ENCODE measurements around the gene ITGAL. TPM values are rescaled to one million over a fixed set of nuclear protein-coding genes. Genes with fewer than 3 reads are reported as not detected.

The ITGAL gene
- total and polyA plus RNA-seq, 11 donors, result 0.25 to 29.5 (median 1.6) TPM

- Histone ChIP-seq H3K9me3 (no peaks in the 10 kb centered on the region), H3K27ac (no peak overlapping the region), H3K36me3 (peaks cover 0 to 10% (median 3%) of the 10 kb centered on the region in 9 donors), H3K4me3 (no peak overlapping the region), H3K4me1 (peaks cover 3 to 41% (median 14%) of the 10 kb centered on the region in 12 donors), H3K27me3 (no peaks in the 10 kb centered on the region)
- no peak for TF ChIP-seq POLR2A (IDR thresholded peaks at IDR 0.05)
- TF ChIP-seq, protein P1, sequence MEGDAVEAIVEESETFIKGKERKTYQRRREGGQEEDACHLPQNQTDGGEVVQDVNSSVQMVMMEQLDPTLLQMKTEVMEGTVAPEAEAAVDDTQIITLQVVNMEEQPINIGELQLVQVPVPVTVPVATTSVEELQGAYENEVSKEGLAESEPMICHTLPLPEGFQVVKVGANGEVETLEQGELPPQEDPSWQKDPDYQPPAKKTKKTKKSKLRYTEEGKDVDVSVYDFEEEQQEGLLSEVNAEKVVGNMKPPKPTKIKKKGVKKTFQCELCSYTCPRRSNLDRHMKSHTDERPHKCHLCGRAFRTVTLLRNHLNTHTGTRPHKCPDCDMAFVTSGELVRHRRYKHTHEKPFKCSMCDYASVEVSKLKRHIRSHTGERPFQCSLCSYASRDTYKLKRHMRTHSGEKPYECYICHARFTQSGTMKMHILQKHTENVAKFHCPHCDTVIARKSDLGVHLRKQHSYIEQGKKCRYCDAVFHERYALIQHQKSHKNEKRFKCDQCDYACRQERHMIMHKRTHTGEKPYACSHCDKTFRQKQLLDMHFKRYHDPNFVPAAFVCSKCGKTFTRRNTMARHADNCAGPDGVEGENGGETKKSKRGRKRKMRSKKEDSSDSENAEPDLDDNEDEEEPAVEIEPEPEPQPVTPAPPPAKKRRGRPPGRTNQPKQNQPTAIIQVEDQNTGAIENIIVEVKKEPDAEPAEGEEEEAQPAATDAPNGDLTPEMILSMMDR (IDR thresholded peaks at IDR 0.05), result no peak
- DNase-seq, result no peak
- ATAC-seq, result no peak
- intact Hi-C loops (cut with DNase I), result no loop called here
- WGBS, 4 donors, result 88 to 94% (median 90%) methylated on average over 4 of the region's 4 CpGs
Observed at GRCh38 chr16:30566531-30566930, 94.0 kb downstream of the ITGAL start.

DNA sequence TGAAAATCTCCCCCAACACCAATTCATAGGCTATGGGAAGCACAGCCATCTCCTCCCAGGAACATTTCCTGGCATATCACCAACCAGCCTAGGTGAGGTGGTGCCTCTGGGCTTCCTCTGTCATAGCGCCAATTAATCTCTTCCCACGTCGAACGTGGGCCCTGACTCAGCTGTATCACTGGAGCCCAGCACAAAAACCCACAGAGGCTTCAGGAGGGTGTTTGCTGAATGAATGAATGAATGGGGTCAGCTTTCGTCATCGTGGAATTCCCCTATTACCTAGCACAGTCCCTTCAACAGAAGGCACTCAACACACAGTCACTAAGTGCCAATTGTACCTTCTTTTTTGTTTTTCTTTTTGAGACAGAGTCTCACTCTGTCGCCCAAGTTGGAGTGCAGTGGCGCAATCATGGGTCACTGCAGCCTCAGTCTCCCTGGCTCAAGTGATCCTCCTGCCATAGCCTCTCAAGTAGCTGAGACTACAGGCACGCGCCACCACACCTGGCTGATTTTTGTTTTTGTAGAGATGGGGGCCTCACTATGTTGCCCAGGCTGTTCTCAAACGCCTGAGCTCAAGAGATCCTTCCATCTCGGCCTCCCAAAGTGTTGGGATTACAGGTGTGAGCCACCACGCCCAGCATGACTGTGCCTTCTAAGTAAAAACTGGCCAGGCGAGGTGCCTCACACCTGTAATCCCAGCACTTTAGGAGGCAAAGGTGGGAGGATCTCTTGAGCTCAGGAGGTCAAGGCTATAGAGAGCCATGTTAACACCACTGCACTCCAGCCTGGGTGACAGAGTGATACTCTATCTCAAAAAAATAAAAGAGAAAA, 94.8 kb downstream of the ITGAL start:
- intact Hi-C loops (cut with DNase I), result no loop called here
- H3K9me3 ChIP-seq, result no peaks in the 10 kb centered on the region
- peaks cover 0 to 10% (median 3%) of the 10 kb centered on the region in 9 donors for H3K36me3 ChIP-seq
- H3K27ac ChIP-seq, result peak overlapping the region in 1 of 12 donors; percentile 74
- 87 to 89% (median 88%) methylated on average over 14 of the region's 14 CpGs for WGBS, 4 donors
- ATAC-seq (no peak), DNase-seq (no peak)
- H3K4me1 ChIP-seq, result peaks cover 3 to 37% (median 17%) of the 10 kb centered on the region in 12 donors
- TF ChIP-seq, protein P1 (IDR thresholded peaks at IDR 0.05), result no peak
- TF ChIP-seq POLR2A (IDR thresholded peaks at IDR 0.05), result no peak
- no peak overlapping the region for H3K4me3 ChIP-seq
- no peaks in the 10 kb centered on the region for H3K27me3 ChIP-seq

GRCh38 chr16:30567991-30568638, 95.6 kb downstream of the ITGAL start:
- Histone ChIP-seq H3K4me3 (no peak overlapping the region), H3K9me3 (no peaks in the 10 kb centered on the region), H3K36me3 (peaks cover 0 to 10% (median 3%) of the 10 kb centered on the region in 9 donors), H3K4me1 (peaks cover 3 to 41% (median 20%) of the 10 kb centered on the region in 12 donors), H3K27ac (peak overlapping the region in 2 of 12 donors; percentile 24 to 74), H3K27me3 (no peaks in the 10 kb centered on the region)
- ATAC-seq (no peak), DNase-seq (no peak)
- WGBS, 4 donors, result 68 to 82% (median 77%) methylated on average over 6 of the region's 6 CpGs
- TF ChIP-seq POLR2A (IDR thresholded peaks at IDR 0.05), result no peak
- TF ChIP-seq, protein P1 (IDR thresholded peaks at IDR 0.05), result no peak
- intact Hi-C loops (cut with DNase I), result no loop called here

- Histone ChIP-seq H3K4me3 (no peak overlapping the region), H3K27me3 (no peaks in the 10 kb centered on the region), H3K27ac (peak overlapping the region in 3 of 12 donors; percentile 24 to 96 (median 74)), H3K4me1 (peaks cover 3 to 41% (median 20%) of the 10 kb centered on the region in 12 donors), H3K9me3 (no peaks in the 10 kb centered on the region), H3K36me3 (peaks cover 0 to 10% (median 3%) of the 10 kb centered on the region in 9 donors)
- intact Hi-C loops (cut with DNase I), result no loop called here
- DNase-seq (no peak), ATAC-seq (no peak)
- WGBS, 4 donors, result 92 to 96% (median 93%) methylated on average over 3 of the region's 3 CpGs
- TF ChIP-seq POLR2A (IDR thresholded peaks at IDR 0.05), result no peak
- TF ChIP-seq, protein P1 (IDR thresholded peaks at IDR 0.05), result no peak
Observed at GRCh38 chr16:30569281-30569680, 96.7 kb downstream of the ITGAL start.

All from heart left ventricle (tissue), 16 donors.